ENCODE measurements around the gene FOXN1.

GRCh38 chr17:28471531-28472342 lies 34.4 kb upstream of the FOXN1 start:
- TF ChIP-seq, protein P1, sequence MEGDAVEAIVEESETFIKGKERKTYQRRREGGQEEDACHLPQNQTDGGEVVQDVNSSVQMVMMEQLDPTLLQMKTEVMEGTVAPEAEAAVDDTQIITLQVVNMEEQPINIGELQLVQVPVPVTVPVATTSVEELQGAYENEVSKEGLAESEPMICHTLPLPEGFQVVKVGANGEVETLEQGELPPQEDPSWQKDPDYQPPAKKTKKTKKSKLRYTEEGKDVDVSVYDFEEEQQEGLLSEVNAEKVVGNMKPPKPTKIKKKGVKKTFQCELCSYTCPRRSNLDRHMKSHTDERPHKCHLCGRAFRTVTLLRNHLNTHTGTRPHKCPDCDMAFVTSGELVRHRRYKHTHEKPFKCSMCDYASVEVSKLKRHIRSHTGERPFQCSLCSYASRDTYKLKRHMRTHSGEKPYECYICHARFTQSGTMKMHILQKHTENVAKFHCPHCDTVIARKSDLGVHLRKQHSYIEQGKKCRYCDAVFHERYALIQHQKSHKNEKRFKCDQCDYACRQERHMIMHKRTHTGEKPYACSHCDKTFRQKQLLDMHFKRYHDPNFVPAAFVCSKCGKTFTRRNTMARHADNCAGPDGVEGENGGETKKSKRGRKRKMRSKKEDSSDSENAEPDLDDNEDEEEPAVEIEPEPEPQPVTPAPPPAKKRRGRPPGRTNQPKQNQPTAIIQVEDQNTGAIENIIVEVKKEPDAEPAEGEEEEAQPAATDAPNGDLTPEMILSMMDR (IDR thresholded peaks at IDR 0.05), result no peak
- no peak for TF ChIP-seq POLR2AphosphoS5 (IDR thresholded peaks at IDR 0.05)
